H1 (cell line): ENCODE data around the gene MAPK14. TPM values are rescaled to one million over a fixed set of nuclear protein-coding genes. Genes with fewer than 3 reads are reported as not detected.

Source experiments
- CTCF ChIA-PET: fragments of 300-600 bp; sonication (Branson Sonifier 250); formaldehyde crosslinking; loops from one replicate; lab custom pipeline; 2021; ENCODE audit not compliant: partially characterized antibody; lab: Charles Lee
- POLR2A ChIA-PET: fragments of 300-600 bp; sonication (Branson Sonifier 250); formaldehyde crosslinking; loops from one replicate; lab custom pipeline; 2021; ENCODE audit warnings: inconsistent platforms; ENCODE audit not compliant: partially characterized antibody; lab: Charles Lee
- DNase-seq, 2 experiments: peaks; one replicate each; pipeline versions ENCODE4 v3.0.0 to v3.0.0-alpha.2; 2010 to 2022; ENCODE audit warnings: low spot score in 2 of 2, low read depth in 1 of 2, mixed read lengths in 1 of 2
- FAIRE-seq: peaks from 2 replicates; lab custom pipeline; 2011; peaks lifted over from hg19 to GRCh38; lab: Jason Lieb, UNC
- H2AFZ ChIP-seq: 2 replicates; pipeline ENCODE4 v1.8.1; 2012; ENCODE audit warnings: low read length, inconsistent platforms
- H2AK5ac ChIP-seq: 2 replicates; pipeline ENCODE4 v1.6.1; 2013; ENCODE audit warnings: low read depth, low read length
- H2BK120ac ChIP-seq: replicated peaks from 2 replicates; pipeline ENCODE3; 2013; ENCODE audit warnings: low read depth, low read length, inconsistent platforms
- H2BK12ac ChIP-seq: 2 replicates; pipeline ENCODE4 v1.6.1; 2013; ENCODE audit warnings: low read depth, low read length
- H2BK15ac ChIP-seq: 2 replicates; pipeline ENCODE4 v1.6.1; 2013; ENCODE audit warnings: low read length
- H2BK20ac ChIP-seq: 2 replicates; pipeline ENCODE4 v1.6.1; 2013; ENCODE audit warnings: low read length
- H2BK5ac ChIP-seq: 2 replicates; pipeline ENCODE4 v1.6.1; 2013; ENCODE audit warnings: low read depth, low read length
- H3K14ac ChIP-seq: 2 replicates; pipeline ENCODE4 v1.6.1; 2013; ENCODE audit warnings: inconsistent platforms; ENCODE audit not compliant: insufficient read length
- H3K18ac ChIP-seq: 2 replicates; pipeline ENCODE4 v1.6.1; 2013; ENCODE audit warnings: low read length; ENCODE audit errors: extremely low read depth
- H3K23ac ChIP-seq: 2 replicates; pipeline ENCODE4 v1.6.1; 2013; ENCODE audit warnings: inconsistent platforms; ENCODE audit not compliant: insufficient read length
- H3K23me2 ChIP-seq: 2 replicates; pipeline ENCODE4 v1.6.1; 2013; ENCODE audit warnings: low read depth, low read length
- H3K27ac ChIP-seq: 2 replicates; pipeline ENCODE4 v1.6.1; 2011; ENCODE audit warnings: low read depth, low read length, inconsistent platforms
- H3K27me3 ChIP-seq, 4 experiments: replicated peaks in 1 of 4; 1 replicate in 1 of 4; 2 replicates in 3 of 4; pipeline versions ENCODE4 v1.6.1 to v1.8.1; 2011 to 2013; ENCODE audit warnings: low read length in 3 of 4, mild to moderate bottlenecking in 3 of 4, inconsistent platforms in 2 of 4, mixed read lengths in 2 of 4, moderate library complexity in 1 of 4; ENCODE audit not compliant: control insufficient read depth in 3 of 4, insufficient read depth in 3 of 4; ENCODE audit errors: extremely low read depth in 1 of 4
- H3K36me3 ChIP-seq, 4 experiments: 2 replicates each; pipeline versions ENCODE4 v1.6.1 to v1.8.1; 2011 to 2013; ENCODE audit warnings: mild to moderate bottlenecking in 4 of 4, low read length in 3 of 4, moderate library complexity in 2 of 4, control low read depth in 1 of 4, inconsistent platforms in 1 of 4; ENCODE audit not compliant: insufficient read depth in 4 of 4, control insufficient read depth in 2 of 4
- H3K4ac ChIP-seq: replicated peaks from 2 replicates; pipeline ENCODE3; 2013; ENCODE audit warnings: low read length, low read depth, mixed read lengths, inconsistent platforms; ENCODE audit not compliant: insufficient read length
- H3K4me1 ChIP-seq, 4 experiments: replicated peaks in 1 of 4; 1 replicate in 1 of 4; 2 replicates in 3 of 4; pipeline versions ENCODE4 v1.6.1 to v1.8.1; 2011 to 2013; ENCODE audit warnings: low read length in 3 of 4, inconsistent platforms in 2 of 4, mixed read lengths in 1 of 4; ENCODE audit not compliant: insufficient read depth in 4 of 4, control insufficient read depth in 3 of 4
- H3K4me2 ChIP-seq, 2 experiments: 2 replicates each; pipeline versions ENCODE4 v1.6.1 to v1.8.1; 2011 to 2013; ENCODE audit warnings: low read depth in 2 of 2, low read length in 2 of 2, control low read depth in 1 of 2, inconsistent platforms in 1 of 2, mild to moderate bottlenecking in 1 of 2; ENCODE audit not compliant: insufficient read depth in 1 of 2
- H3K4me3 ChIP-seq, 4 experiments: fragments of 200-600, 300-600 bp in 1 of 4; sonication (generic), shearing (Covaris generic), sonication (Bioruptor Twin) in 1 of 4; 2 replicates each; pipeline versions ENCODE4 v1.5.1 to v1.8.1; 2011 to 2016; ENCODE audit warnings: low read length in 4 of 4, low read depth in 3 of 4, control low read depth in 2 of 4, inconsistent platforms in 2 of 4, mild to moderate bottlenecking in 2 of 4, mixed read lengths in 1 of 4, moderate library complexity in 1 of 4; ENCODE audit not compliant: insufficient read depth in 2 of 4; ENCODE audit errors: extremely low read depth in 1 of 4
- H3K56ac ChIP-seq: replicated peaks from 2 replicates; pipeline ENCODE3; 2013; ENCODE audit warnings: low read depth, mild to moderate bottlenecking, mixed read lengths, low read length, inconsistent platforms; ENCODE audit not compliant: insufficient read length
- H3K79me1 ChIP-seq: 2 replicates; pipeline ENCODE4 v1.6.1; 2013; ENCODE audit warnings: low read depth, low read length, control low read depth
- H3K79me2 ChIP-seq, 2 experiments: 2 replicates each; pipeline versions ENCODE4 v1.6.1 to v1.8.1; 2012 to 2013; ENCODE audit warnings: low read length in 2 of 2, mild to moderate bottlenecking in 2 of 2, inconsistent platforms in 1 of 2; ENCODE audit not compliant: insufficient read depth in 2 of 2, control insufficient read depth in 1 of 2
- H3K9ac ChIP-seq, 4 experiments: replicated peaks in 1 of 4; 1 replicate in 1 of 4; 2 replicates in 3 of 4; pipeline versions ENCODE4 v1.6.1 to v1.8.1; 2011 to 2013; ENCODE audit warnings: low read depth in 3 of 4, low read length in 3 of 4, control low read depth in 2 of 4, mild to moderate bottlenecking in 2 of 4, moderate library complexity in 2 of 4, inconsistent platforms in 1 of 4; ENCODE audit errors: extremely low read depth in 1 of 4
- H3K9me3 ChIP-seq, 2 experiments: 2 replicates each; pipeline versions ENCODE4 v1.6.1 to v1.8.1; 2012 to 2013; ENCODE audit warnings: mild to moderate bottlenecking in 2 of 2, moderate library complexity in 2 of 2, control low read depth in 1 of 2, inconsistent platforms in 1 of 2, low read depth in 1 of 2, low read length in 1 of 2, mixed read lengths in 1 of 2; ENCODE audit not compliant: insufficient read depth in 2 of 2
- H4K20me1 ChIP-seq, 2 experiments: replicated peaks in 1 of 2; 2 replicates each; pipeline versions ENCODE3 to v1.8.1; 2011 to 2013; ENCODE audit warnings: inconsistent platforms in 2 of 2, low read length in 2 of 2, mild to moderate bottlenecking in 1 of 2; ENCODE audit not compliant: insufficient read depth in 2 of 2, control insufficient read depth in 1 of 2
- H4K5ac ChIP-seq: 2 replicates; pipeline ENCODE4 v1.6.1; 2013; ENCODE audit warnings: low read length, low read depth, mixed read lengths, inconsistent platforms; ENCODE audit not compliant: insufficient read length
- H4K8ac ChIP-seq: 2 replicates; pipeline ENCODE4 v1.8.0; 2013; ENCODE audit warnings: mild to moderate bottlenecking, moderate library complexity, low read length, inconsistent platforms; ENCODE audit not compliant: insufficient read depth; ENCODE audit errors: extremely low read depth
- H4K91ac ChIP-seq: replicated peaks from 2 replicates; pipeline ENCODE3; 2013; ENCODE audit warnings: low read length, mixed read lengths, inconsistent platforms; ENCODE audit not compliant: insufficient read length
- ATF3 ChIP-seq: IDR thresholded peaks from 2 replicates; pipeline ENCODE4 v1.6.1; 2011; ENCODE audit warnings: low read depth, mild to moderate bottlenecking, low read length; ENCODE audit not compliant: insufficient read depth
- CBX5 ChIP-seq: fragments of 300-800, 300-1000 bp; sonication (generic); IDR thresholded peaks from 2 replicates; pipeline ENCODE4 v1.7.1; 2016; ENCODE audit warnings: antibody characterized with exemption, low read length, low read depth
- CHD1 ChIP-seq: IDR thresholded peaks from 2 replicates; pipeline ENCODE4 v1.6.1; 2012; ENCODE audit warnings: low read depth, low read length, improper control_type of control experiment
- CHD2 ChIP-seq: IDR thresholded peaks from 2 replicates; pipeline ENCODE4 v1.6.1; 2012; ENCODE audit warnings: low read length, improper control_type of control experiment
- CREB1 ChIP-seq: IDR thresholded peaks from 2 replicates; pipeline ENCODE4 v1.6.1; 2012; ENCODE audit warnings: inconsistent platforms
- CTBP2 ChIP-seq: IDR thresholded peaks from 2 replicates; pipeline ENCODE4 v1.7.0; 2011; ENCODE audit warnings: borderline replicate concordance, mild to moderate bottlenecking, moderate library complexity, mixed read lengths, low read length; ENCODE audit not compliant: insufficient read depth, insufficient read length
- EGR1 ChIP-seq: IDR thresholded peaks from 2 replicates; pipeline ENCODE4 v1.6.1; 2011; ENCODE audit warnings: low read depth, low read length, borderline replicate concordance
- EP300 ChIP-seq, 2 experiments: IDR thresholded peaks; 1 replicate in 1 of 2; 2 replicates in 1 of 2; pipeline ENCODE4 v1.6.1; 2011 to 2012; ENCODE audit warnings: low read depth in 2 of 2, low read length in 2 of 2, mild to moderate bottlenecking in 2 of 2, borderline replicate concordance in 1 of 2, inconsistent platforms in 1 of 2, moderate library complexity in 1 of 2
- KDM4A ChIP-seq: IDR thresholded peaks from one replicate; pipeline ENCODE4 v1.7.1; 2012; ENCODE audit warnings: low read depth, mild to moderate bottlenecking, moderate library complexity, low read length, inconsistent platforms; ENCODE audit not compliant: severe bottlenecking
- PHF8 ChIP-seq: fragments of 200-600 bp; sonication (generic); conservative IDR thresholded peaks from 2 replicates; pipeline ENCODE4 v1.7.1; 2012; ENCODE audit warnings: low read depth, mild to moderate bottlenecking, inconsistent platforms, low read length, moderate library complexity
- POLR2AphosphoS5 ChIP-seq: IDR thresholded peaks from 2 replicates; pipeline ENCODE4 v1.6.1; 2011; ENCODE audit warnings: low read depth, low read length
- POU5F1 ChIP-seq: IDR thresholded peaks from 2 replicates; pipeline ENCODE4 v1.6.1; 2011; ENCODE audit warnings: low read depth, mild to moderate bottlenecking, low read length, moderate library complexity
- RAD21 ChIP-seq, 2 experiments: IDR thresholded peaks in 1 of 2; conservative IDR thresholded peaks in 1 of 2; 2 replicates each; pipeline ENCODE4 v1.6.1; 2011; ENCODE audit warnings: low read depth in 2 of 2, low read length in 2 of 2, improper control_type of control experiment in 1 of 2, inconsistent platforms in 1 of 2, mild to moderate bottlenecking in 1 of 2, moderate library complexity in 1 of 2
- TAF1 ChIP-seq: IDR thresholded peaks from 2 replicates; pipeline ENCODE4 v1.6.1; 2011; ENCODE audit warnings: mild to moderate bottlenecking, low read depth, low read length
- ZNF274 ChIP-seq: IDR thresholded peaks from 2 replicates; pipeline ENCODE4 v1.7.0; 2012; ENCODE audit warnings: low read length, borderline replicate concordance; ENCODE audit errors: extremely low read depth
- polyA plus RNA-seq, 7 experiments: library from polyadenylated mRNA; depleted of rRNA in 3 of 7; stranded (reverse) in 5 of 7; unstranded in 2 of 7; fragments of >200 nt in 5 of 7; fragments of 200-250 nt in 2 of 7; gene quantifications; 1 replicate in 5 of 7; 2 replicates in 1 of 7; 4 replicates in 1 of 7; pipeline versions ENCODE4 v1.2.1 to v1.2.3, GENCODE V29; 2011 to 2013; ENCODE audit warnings: missing spikeins in 2 of 7, mixed read lengths in 2 of 7
- total RNA-seq: library from RNA; stranded (reverse); fragmentation: NEBNext Ultra II Directional; extraction: Animal tissue kit (Norgen Biotek cat#: 25700); gene quantifications from 2 replicates; pipeline ENCODE4 v1.2.1, GENCODE V29; 2021

The MAPK14 gene
- total and polyA plus RNA-seq, 2 of the 8 experiments (the other 6 are each of a cell fraction or from before 2014, with no cell fraction given): 18.1 to 39.3 TPM

DNA sequence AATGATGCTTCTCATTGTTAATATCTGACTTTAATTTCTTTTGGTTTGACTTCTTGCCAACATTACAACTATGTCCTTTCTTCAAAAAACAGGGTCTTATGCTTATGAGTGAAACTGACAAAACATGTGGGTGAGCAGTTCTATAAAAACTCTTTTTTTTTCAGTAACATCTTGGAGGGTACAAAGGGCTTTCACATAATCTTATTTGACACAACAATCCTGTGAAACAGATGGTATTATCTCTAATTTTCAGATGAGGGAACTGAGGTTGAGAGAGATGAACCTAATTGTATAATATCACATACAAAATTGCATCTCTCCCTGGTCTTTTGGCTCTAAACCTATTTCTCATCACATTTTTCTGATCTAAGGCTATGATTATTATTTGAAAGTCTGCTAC lies 38.3 kb downstream of the MAPK14 start:
- no peak overlapping the region for H3K4ac ChIP-seq
- H3K27me3 ChIP-seq: no peaks in the 10 kb centered on the region
- H4K8ac ChIP-seq: no peak overlapping the region
- FAIRE-seq: no peak
- H3K36me3 ChIP-seq: no peaks in the 10 kb centered on the region
- no peaks in the 10 kb centered on the region for H3K9me3 ChIP-seq
- no peak for DNase-seq
- H4K20me1 ChIP-seq: peaks cover 0 to 4% of the 10 kb centered on the region in 2 experiments
- no peak overlapping the region for H2BK15ac ChIP-seq
- POLR2A ChIA-PET: interaction anchor here (1.0 kb wide), 1 partner anchor 37 kb away, joined by 6 read pairs; no protein-coding TSS in a partner anchor
- H2AFZ ChIP-seq: no peak overlapping the region
- H3K79me2 ChIP-seq: peaks cover 0 to 23% of the 10 kb centered on the region in 2 experiments; a peak in 2 of 4 replicates
- no peak overlapping the region for H3K4me3 ChIP-seq
- peaks cover 4% of the 10 kb centered on the region; the same call in 1 of the 2 replicates for H3K23me2 ChIP-seq
- H2BK120ac ChIP-seq: no peak overlapping the region
- H4K91ac ChIP-seq: no peak overlapping the region
- H3K27ac ChIP-seq: no peak overlapping the region
- H4K5ac ChIP-seq: no peak overlapping the region
- H3K79me1 ChIP-seq: no peaks in the 10 kb centered on the region; the same call in 1 of the 2 replicates
- H2BK5ac ChIP-seq: no peak overlapping the region
- no peak overlapping the region for H3K18ac ChIP-seq
- CTCF ChIA-PET: interaction anchor here (0.6 to 1.2 kb wide), 3 partner anchors 11 to 71 kb away, joined by 3 to 4 read pairs (median 3); no protein-coding TSS in a partner anchor
- no peak overlapping the region for H3K14ac ChIP-seq
- no peak overlapping the region for H3K4me2 ChIP-seq
- H3K4me1 ChIP-seq: no peaks in the 10 kb centered on the region
- no peak overlapping the region for H3K56ac ChIP-seq
- H3K9ac ChIP-seq: no peak overlapping the region
- H3K23ac ChIP-seq: no peak overlapping the region
- H2AK5ac ChIP-seq: no peak overlapping the region
- no peak overlapping the region for H2BK20ac ChIP-seq
- H2BK12ac ChIP-seq: no peak overlapping the region
- no peak for TF ChIP-seq CHD2
- TF ChIP-seq CBX5: no peak
- TF ChIP-seq CTBP2: no peak
- no peak for TF ChIP-seq EGR1
- no peak for TF ChIP-seq KDM4A
- TF ChIP-seq ATF3: no peak
- TF ChIP-seq RAD21 (IDR thresholded peaks at IDR 0.05 in 1 of 2, conservative IDR thresholded peaks at IDR 0.05 in 1 of 2; ENCODE audit: low read depth in 2 of 2, low read length in 2 of 2): no peak
- TF ChIP-seq POU5F1: no peak
- no peak for TF ChIP-seq CHD1
- TF ChIP-seq PHF8: no peak
- TF ChIP-seq ZNF274: no peak
- no peak for TF ChIP-seq POLR2AphosphoS5
- no peak for TF ChIP-seq TAF1
- no peak for TF ChIP-seq EP300 (IDR thresholded peaks at IDR 0.05; ENCODE audit: borderline replicate concordance in 1 of 2, low read depth in 2 of 2, low read length in 2 of 2)
- no peak for TF ChIP-seq CREB1
